ENCODE measurements around the gene STOML1.

The STOML1 gene

GRCh38 chr15:73932381-73933191 is 59.5 kb downstream of the STOML1 start:
- Histone ChIP-seq H3K4me1 (ENCODE audit: insufficient read depth, low read length, severe bottlenecking) (no peaks in the 10 kb centered on the region), H3K9ac (ENCODE audit: low read length) (no peak overlapping the region), H3K36me3 (ENCODE audit: insufficient read depth, low read length) (no peaks in the 10 kb centered on the region), H4K20me1 (ENCODE audit: insufficient read depth, low read length) (no peaks in the 10 kb centered on the region), H3K27ac (ENCODE audit: low read depth, low read length, poor library complexity, severe bottlenecking) (no peak overlapping the region), H3K79me2 (ENCODE audit: insufficient read depth, low read length) (no peaks in the 10 kb centered on the region), H2AFZ (ENCODE audit: low read length) (no peak overlapping the region), H3K4me2 (ENCODE audit: low read length) (no peak overlapping the region), H3F3A (ENCODE audit: insufficient read depth, low read length) (no peaks in the 10 kb centered on the region), H3K9me3 (ENCODE audit: low read length) (no peaks in the 10 kb centered on the region), H3K27me3 (ENCODE audit: insufficient read depth, low read length) (no peaks in the 10 kb centered on the region), H3K9me2 (ENCODE audit: low read depth, low read length) (no peaks in the 10 kb centered on the region), H3K4me3 (ENCODE audit: low read depth, low read length, poor library complexity, severe bottlenecking) (no peak overlapping the region)
- TF ChIP-seq EZH2 (IDR thresholded peaks at IDR 0.05; ENCODE audit: borderline replicate concordance, low read length): no peak
- TF ChIP-seq CTCF (IDR thresholded peaks at IDR 0.05; ENCODE audit: low read length): no peak

GRCh38 chr15:73931441-73931840 is 60.7 kb downstream of the STOML1 start:
- no peak overlapping the region for H2AFZ ChIP-seq (ENCODE audit: low read length)
- no peak overlapping the region for H3K9ac ChIP-seq (ENCODE audit: low read length)
- no peaks in the 10 kb centered on the region for H3K9me3 ChIP-seq (ENCODE audit: low read length)
- H3K27ac ChIP-seq (ENCODE audit: low read depth, low read length, poor library complexity, severe bottlenecking): no peak overlapping the region
- no peaks in the 10 kb centered on the region for H3K9me2 ChIP-seq (ENCODE audit: low read depth, low read length)
- H3K36me3 ChIP-seq (ENCODE audit: insufficient read depth, low read length): no peaks in the 10 kb centered on the region
- no peaks in the 10 kb centered on the region for H4K20me1 ChIP-seq (ENCODE audit: insufficient read depth, low read length)
- H3K79me2 ChIP-seq (ENCODE audit: insufficient read depth, low read length): no peaks in the 10 kb centered on the region
- no peaks in the 10 kb centered on the region for H3F3A ChIP-seq (ENCODE audit: insufficient read depth, low read length)
- no peak overlapping the region for H3K4me2 ChIP-seq (ENCODE audit: low read length)
- H3K4me3 ChIP-seq (ENCODE audit: low read depth, low read length, poor library complexity, severe bottlenecking): no peak overlapping the region
- no peaks in the 10 kb centered on the region for H3K27me3 ChIP-seq (ENCODE audit: insufficient read depth, low read length)
- no peaks in the 10 kb centered on the region for H3K4me1 ChIP-seq (ENCODE audit: insufficient read depth, low read length, severe bottlenecking)
- TF ChIP-seq CTCF (IDR thresholded peaks at IDR 0.05; ENCODE audit: low read length): no peak
- no peak for TF ChIP-seq EZH2 (IDR thresholded peaks at IDR 0.05; ENCODE audit: borderline replicate concordance, low read length)

DNA sequence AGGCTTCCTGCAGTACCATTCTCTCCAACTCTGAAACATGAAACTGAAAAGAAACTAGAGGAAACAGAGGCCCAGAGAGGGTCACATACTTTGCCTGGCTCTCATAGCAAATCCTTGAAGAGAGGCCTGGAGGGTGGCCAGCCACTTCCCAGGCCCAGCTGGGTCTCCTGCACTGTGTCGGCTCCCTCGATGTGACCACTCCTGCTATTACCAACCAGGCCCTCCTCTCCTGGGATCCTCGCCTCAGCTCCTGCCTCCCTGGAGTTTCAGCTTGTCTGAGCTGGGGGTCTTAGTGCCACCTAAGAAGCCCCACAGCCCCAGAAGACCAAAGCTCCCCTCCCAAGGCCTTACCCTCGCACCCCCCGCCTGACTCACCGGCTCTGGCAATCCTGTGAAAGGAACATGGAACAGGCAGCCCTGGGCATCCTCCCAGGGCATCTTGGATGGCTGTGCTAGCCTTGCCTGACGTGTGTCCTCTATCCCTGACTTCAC is 61.3 kb downstream of the STOML1 start:
- no peak overlapping the region for H2AFZ ChIP-seq (ENCODE audit: low read length)
- H3K9me2 ChIP-seq (ENCODE audit: low read depth, low read length): no peaks in the 10 kb centered on the region
- no peaks in the 10 kb centered on the region for H3K79me2 ChIP-seq (ENCODE audit: insufficient read depth, low read length)
- no peaks in the 10 kb centered on the region for H3F3A ChIP-seq (ENCODE audit: insufficient read depth, low read length)
- no peaks in the 10 kb centered on the region for H3K9me3 ChIP-seq (ENCODE audit: low read length)
- TF ChIP-seq CTCF (IDR thresholded peaks at IDR 0.05; ENCODE audit: low read length) (no peak), EZH2 (IDR thresholded peaks at IDR 0.05; ENCODE audit: borderline replicate concordance, low read length) (no peak)
- no peak overlapping the region for H3K9ac ChIP-seq (ENCODE audit: low read length)
- H3K27ac ChIP-seq (ENCODE audit: low read depth, low read length, poor library complexity, severe bottlenecking): no peak overlapping the region
- no peak overlapping the region for H3K4me3 ChIP-seq (ENCODE audit: low read depth, low read length, poor library complexity, severe bottlenecking)
- no peak overlapping the region for H3K4me2 ChIP-seq (ENCODE audit: low read length)
- no peaks in the 10 kb centered on the region for H3K4me1 ChIP-seq (ENCODE audit: insufficient read depth, low read length, severe bottlenecking)
- H3K27me3 ChIP-seq (ENCODE audit: insufficient read depth, low read length): no peaks in the 10 kb centered on the region
- H3K36me3 ChIP-seq (ENCODE audit: insufficient read depth, low read length): no peaks in the 10 kb centered on the region
- H4K20me1 ChIP-seq (ENCODE audit: insufficient read depth, low read length): no peaks in the 10 kb centered on the region
